ENCODE measurements around the gene VAV1.
A peak's percentile ranks its signal among the peaks of the same experiment; 100 is the strongest.
"Not testable (repeated sequence)": the region's sequence is repeated elsewhere in the genome, so short reads cannot be mapped to it uniquely, and the experiment has no call there.

VAV1 gene

DNA sequence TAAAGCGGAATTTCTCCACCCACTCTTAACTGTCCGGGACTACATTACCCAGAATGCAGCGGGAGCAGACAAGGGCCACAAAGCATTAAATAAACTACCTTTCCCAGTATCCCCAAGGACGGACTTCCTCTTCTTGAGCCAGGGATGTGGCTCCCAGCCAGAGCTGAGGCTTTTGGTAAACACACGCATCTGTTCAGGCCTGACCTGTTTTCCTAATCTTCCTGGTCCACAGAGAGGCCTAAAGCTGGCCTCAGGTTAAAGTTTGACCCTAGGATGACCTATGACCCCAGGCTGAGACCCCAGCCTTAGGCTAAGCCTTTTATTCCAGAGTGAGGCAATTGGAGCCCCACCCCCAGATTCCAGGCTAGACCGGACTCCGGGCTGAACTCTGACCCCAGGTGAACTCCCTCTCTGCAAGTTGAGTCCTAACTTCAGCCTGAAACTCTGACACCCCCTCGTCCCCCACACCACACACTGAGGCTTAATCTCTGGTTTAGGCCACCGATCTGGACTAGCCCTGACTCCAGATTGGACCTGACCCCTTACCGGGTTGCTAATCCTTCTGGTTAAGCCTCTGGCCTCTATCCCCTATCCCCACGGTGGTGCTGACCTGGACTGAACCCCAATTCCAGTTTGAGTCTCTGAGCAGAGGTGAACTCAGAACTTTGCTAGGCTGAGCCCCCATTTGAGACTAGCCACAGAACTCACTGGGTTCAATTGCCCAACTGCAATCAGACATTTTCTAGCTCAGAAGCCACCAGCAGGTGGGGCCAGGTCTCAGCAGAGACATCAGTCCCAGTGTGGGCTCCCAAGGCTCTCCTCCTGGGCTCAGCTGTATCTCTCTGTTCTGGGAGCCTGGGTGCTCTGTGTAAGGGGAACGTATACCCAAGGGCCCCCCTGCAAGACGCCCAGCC, 34.4 kb upstream of the VAV1 start:
- peak; percentile 55 for DNase-seq (ENCODE audit: low read depth)

DNA sequence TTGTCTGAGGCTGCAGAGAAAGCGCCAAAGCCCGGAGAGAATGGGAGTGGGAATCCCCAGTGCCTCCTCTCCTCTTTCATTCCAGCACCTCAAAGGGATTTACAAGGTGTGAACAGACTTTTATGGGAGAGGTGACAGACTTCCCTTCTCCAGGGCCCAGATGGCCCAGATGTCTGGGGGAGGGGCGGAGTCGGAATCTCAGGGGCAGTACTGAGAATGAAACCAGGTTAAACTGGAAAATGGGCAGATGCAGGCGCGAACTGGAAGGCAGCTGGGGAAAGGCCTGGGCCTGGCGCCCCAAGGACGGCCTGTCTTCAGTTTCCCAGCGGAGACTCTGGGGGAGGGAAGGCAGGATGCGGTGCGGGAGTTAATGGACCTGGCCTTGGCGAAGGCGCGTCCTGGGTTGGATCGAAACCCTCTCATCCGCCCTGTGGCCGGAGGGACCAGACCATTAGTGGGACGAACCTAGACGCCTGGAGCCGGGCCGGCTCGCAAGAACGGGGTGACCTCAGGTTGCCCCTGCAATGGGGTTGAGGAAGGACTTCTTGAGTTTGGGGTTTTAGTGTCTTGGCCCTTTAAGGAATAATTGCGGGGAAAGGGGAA, 33.6 kb upstream of the VAV1 start:
- DNase-seq (ENCODE audit: low read depth): peak; percentile 10

- DNase-seq (ENCODE audit: low read depth): peak; percentile 75
Measured at GRCh38 chr19:6739390-6739882, 33.1 kb upstream of the VAV1 start, which contains the start of gene TRIP10. Gene TRIP10, plus strand, starts transcription at chr19:6739680. Its CDS starts 82 bp downstream, at chr19:6739762.

GRCh38 chr19:6739883-6740588, 32.5 kb upstream of the VAV1 start:
- DNase-seq (ENCODE audit: low read depth): no peak

DNA sequence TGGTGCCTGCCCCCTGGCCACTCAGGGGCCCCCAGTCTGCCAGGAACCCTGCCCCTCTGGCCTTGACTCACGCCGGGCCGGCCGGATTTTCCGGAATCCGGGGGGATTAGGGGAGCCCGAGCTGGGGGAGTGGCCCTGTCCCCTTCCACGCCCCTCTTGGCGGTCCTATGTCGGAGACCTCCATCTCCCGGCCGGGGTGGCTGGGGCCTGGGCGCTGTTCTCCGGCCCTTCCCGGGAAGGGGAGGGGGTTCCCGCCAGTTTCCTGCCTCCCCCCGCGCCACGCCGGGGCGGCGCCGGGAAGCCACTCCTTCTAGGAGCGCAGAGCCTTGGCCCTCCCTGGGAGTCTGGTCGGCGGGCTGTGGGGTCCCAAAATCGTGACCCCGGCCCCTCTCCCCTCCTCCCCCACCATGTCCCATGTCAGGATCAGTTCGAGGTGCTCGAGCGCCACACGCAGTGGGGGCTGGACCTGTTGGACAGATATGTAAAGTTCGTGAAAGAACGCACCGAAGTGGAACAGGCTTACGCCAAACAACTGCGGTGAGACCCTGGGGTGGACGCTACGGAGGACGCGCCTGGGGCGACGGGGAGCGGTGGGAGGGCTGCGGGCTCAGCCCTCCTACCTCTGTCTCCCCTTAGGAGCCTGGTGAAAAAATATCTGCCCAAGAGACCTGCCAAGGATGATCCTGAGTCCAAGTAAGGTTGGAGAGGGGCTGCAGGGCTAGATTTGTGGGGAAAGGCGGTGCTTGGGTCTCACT, 31.7 kb upstream of the VAV1 start:
- peak; percentile 15 for DNase-seq (ENCODE audit: low read depth)

DNA sequence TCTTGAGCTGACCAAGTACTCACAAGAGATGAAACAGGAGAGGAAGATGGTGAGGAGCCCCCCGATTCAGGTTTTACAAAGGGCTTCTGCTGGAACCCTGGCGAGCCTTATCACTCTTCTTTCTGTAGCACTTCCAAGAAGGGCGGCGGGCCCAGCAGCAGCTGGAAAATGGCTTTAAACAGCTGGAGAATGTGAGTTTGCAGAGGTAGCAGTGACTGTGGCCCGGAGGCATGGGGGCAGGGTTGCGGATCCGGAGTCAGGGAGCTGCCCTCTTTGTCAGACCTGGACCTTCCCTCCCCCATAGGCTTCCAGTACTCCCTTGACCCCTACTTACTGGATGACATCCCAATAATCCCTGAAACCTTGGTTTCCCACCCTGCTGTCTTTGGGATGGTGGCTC, 29.4 kb upstream of the VAV1 start:
- DNase-seq (ENCODE audit: low read depth): no peak

- no peak for DNase-seq (ENCODE audit: low read depth)
Measured at GRCh38 chr19:6743714-6744380, 28.7 kb upstream of the VAV1 start.

- no peak for DNase-seq (ENCODE audit: low read depth)
Measured at GRCh38 chr19:6744381-6745301, 27.9 kb upstream of the VAV1 start.

- DNase-seq (ENCODE audit: low read depth): no peak
Measured at GRCh38 chr19:6745965-6746364, 26.5 kb upstream of the VAV1 start.

DNA sequence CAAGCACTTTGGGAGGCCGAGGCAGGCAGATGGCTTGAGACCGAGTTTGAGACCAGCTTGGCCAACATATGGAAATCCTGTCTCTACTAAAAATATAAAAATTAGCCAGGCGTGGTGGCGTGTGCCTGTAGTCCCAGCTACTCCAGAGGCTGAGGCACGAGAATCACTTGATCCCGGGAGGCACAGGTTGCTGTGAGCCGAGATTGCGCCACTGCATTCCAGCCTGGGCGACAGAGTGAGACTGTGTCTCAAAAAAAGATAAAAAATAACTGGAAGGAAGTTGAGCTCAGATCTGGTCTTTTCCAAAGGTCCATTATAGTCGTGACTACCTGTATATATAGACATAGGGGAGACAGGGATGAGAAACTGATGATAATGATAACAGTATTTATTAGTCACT, 24.0 kb upstream of the VAV1 start:
- not testable (repeated sequence) for DNase-seq (ENCODE audit: low read depth)

DNA sequence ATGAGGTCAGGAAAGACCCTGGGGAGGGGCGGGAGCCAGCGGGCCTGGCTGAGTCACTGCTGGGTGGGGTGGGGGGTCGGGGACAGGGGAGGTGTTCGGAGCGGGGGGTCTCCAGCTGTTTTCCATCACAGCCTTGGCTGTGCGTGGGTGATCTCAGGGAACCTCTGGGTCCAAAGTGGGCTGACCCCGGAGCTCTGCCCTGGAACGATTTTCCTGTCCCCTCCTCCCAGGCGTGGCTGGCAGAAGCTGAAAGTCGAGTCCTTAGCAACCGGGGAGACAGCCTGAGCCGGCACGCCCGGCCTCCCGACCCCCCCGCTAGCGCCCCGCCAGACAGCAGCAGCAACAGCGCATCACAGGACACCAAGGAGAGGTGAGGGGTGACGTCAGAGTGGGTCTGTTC, 22.4 kb upstream of the VAV1 start:
- no peak for DNase-seq (ENCODE audit: low read depth)

GRCh38 chr19:6751189-6751588, 21.3 kb upstream of the VAV1 start:
- DNase-seq (ENCODE audit: low read depth): no peak

DNA sequence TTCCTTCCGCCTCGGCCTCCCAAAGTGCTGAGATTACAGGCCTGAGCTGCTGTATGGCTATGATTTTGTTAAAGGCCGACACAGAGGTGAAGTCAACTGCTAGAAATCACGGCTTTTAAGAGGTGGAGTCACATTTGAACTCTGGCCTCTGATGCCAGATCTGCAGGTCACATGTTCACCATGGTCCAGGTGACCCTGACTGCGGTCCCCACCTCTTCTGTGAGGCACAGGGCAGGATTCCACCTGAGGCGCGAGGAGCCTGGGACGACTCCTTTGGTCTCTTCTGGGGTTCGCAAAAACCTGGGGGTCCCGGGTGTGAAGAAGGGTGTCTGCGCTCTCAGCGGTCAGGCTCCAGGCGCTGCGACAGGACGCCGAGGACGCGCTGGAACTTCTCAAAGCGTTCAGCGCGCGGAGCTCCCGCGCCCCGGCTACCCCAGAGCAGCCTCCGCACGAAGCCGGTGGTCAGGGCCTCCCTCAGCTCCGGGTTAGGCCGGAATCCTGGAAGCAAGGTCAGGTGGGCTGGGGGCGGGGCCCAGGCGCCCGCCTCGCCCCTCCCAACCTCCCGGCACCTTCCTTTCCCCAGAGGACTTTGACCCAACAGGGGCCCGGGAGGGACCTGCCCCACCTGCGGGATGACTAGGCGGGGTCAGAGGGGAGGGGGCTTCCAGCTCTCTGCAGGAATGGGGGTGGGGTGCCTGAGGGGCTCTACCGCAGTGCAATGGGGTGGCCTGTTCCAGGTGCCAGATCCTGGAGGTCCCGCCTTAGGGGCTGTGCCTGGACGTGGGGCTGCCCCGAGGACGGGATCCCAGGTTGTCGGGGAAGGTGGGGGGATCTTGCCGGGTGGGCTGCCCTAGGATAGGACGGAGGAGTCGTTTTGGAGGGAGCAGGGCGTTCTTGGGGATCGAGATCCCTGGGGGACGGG, 20.0 kb upstream of the VAV1 start:
- DNase-seq (ENCODE audit: low read depth): no peak

DNA sequence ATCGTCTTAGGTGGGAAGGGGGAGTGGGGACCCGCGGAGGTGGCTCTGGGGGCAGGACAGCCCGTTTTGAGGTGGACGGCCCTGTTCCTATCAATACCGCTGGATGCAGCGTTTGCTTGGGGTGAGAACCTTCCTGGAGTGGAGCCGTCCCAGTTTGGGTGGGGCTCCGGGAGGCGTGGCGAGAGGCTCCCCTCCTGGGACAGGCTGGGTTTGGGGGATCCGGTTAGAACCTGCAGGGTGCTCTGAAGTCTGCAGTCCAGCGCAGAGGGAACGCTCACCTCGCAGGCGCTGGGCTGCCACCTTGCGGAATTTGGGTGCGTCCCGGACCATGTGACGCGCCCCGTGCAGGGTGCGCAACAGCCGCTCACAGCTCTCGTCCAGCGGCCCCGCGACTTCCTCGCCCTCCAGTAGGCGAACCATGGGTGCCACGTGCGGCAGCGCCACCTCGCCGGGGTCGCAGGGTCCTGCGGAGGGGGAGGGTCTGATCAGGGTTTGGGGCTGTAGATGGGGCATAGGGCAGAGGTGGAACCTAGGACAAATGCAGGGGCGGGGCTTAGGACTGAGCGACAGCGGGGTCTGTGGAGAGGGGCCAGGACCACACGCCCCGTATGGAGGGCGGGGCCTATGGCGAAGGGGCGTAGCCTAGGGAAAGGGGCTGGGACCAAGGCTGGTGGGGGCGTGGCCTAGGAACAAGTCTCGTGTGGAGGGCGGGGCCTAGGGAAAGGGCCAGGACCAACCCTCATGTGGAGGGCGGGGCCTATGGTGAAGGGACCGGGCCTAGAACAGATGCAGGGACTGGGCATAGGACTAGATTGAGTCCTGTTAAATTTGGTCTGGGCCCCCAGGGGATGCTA, 19.1 kb upstream of the VAV1 start:
- DNase-seq (ENCODE audit: low read depth): peak; percentile 55

GRCh38 chr19:6754136-6754535, 18.4 kb upstream of the VAV1 start:
- DNase-seq (ENCODE audit: low read depth): no peak

GRCh38 chr19:6754653-6755463, 17.6 kb upstream of the VAV1 start:
- no peak for DNase-seq (ENCODE audit: low read depth)

DNA sequence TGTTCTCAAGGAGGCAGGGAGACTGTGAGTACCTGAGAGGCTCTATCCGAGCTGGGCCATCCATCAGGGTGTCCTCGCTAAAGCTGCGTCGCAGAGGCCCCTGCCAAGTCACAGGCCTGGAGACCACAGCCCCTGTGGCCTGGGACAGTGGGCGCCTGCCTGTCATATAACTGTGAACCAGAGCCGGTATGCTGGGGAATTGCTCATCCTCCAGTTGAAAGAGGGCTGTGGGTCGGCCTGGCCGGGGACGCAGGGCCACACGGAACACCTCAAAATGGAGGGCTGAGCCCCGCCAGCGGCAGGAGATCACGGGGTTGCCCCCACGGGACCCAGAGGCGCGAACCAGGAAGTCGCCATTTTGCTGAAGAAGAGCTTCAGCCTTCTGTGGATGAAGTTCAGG, 11.9 kb upstream of the VAV1 start:
- DNase-seq (ENCODE audit: low read depth): no peak

Data from activated T-helper 1 cell treated with Interleukin-2 at 50 U/mL for 16 hours (primary cell).